Trophoblast cell (in vitro differentiated cells and primary cell): Measurements from ENCODE around the gene EOGT.

Experiments
- DNase-seq, 2 donors: peaks; one replicate each; pipeline ENCODE4 v3.0.0-alpha.2; 2016
- H2AFZ ChIP-seq: 2 replicates; pipeline ENCODE4 v1.6.1; 2013; ENCODE audit warnings: low read length, moderate library complexity, mild to moderate bottlenecking; ENCODE audit not compliant: insufficient read depth, poor library complexity
- H2AK5ac ChIP-seq: 2 replicates; pipeline ENCODE4 v1.6.1; 2013; ENCODE audit warnings: mild to moderate bottlenecking, low read length
- H2BK120ac ChIP-seq: 2 replicates; pipeline ENCODE4 v1.6.1; 2013; ENCODE audit warnings: low read length, mild to moderate bottlenecking, moderate library complexity; ENCODE audit not compliant: insufficient read depth, poor library complexity
- H2BK12ac ChIP-seq: 2 replicates; pipeline ENCODE4 v1.6.1; 2013; ENCODE audit warnings: mild to moderate bottlenecking, low read length, moderate library complexity
- H2BK5ac ChIP-seq: 2 replicates; pipeline ENCODE4 v1.6.1; 2013; ENCODE audit warnings: low read length, low read depth, moderate library complexity, mild to moderate bottlenecking; ENCODE audit not compliant: poor library complexity
- H3K14ac ChIP-seq: 2 replicates; pipeline ENCODE4 v1.6.1; 2013; ENCODE audit warnings: mild to moderate bottlenecking, low read length
- H3K18ac ChIP-seq: 2 replicates; pipeline ENCODE4 v1.6.1; 2013; ENCODE audit warnings: mild to moderate bottlenecking, low read length
- H3K23ac ChIP-seq: 2 replicates; pipeline ENCODE4 v1.6.1; 2013; ENCODE audit warnings: low read length
- H3K27ac ChIP-seq: 2 replicates; pipeline ENCODE4 v1.5.1; 2013; ENCODE audit warnings: low read depth, mild to moderate bottlenecking, inconsistent platforms, low read length, moderate library complexity
- H3K27me3 ChIP-seq: 2 replicates; pipeline ENCODE4 v1.6.1; 2013; ENCODE audit warnings: inconsistent platforms, mild to moderate bottlenecking, low read length, moderate library complexity; ENCODE audit not compliant: insufficient read depth
- H3K36me3 ChIP-seq, 2 experiments: 1 replicate in 1 of 2; 2 replicates in 1 of 2; pipeline ENCODE4 v1.6.1; 2013; ENCODE audit warnings: low read length in 2 of 2, mild to moderate bottlenecking in 2 of 2, moderate library complexity in 1 of 2; ENCODE audit not compliant: insufficient read depth in 2 of 2, control insufficient read depth in 1 of 2
- H3K4ac ChIP-seq: 2 replicates; pipeline ENCODE4 v1.6.1; 2013; ENCODE audit warnings: low read depth, mild to moderate bottlenecking, low read length, moderate library complexity
- H3K4me1 ChIP-seq, 2 experiments: 1 replicate in 1 of 2; 2 replicates in 1 of 2; pipeline ENCODE4 v1.6.1; 2013; ENCODE audit warnings: low read length in 2 of 2, mild to moderate bottlenecking in 2 of 2, moderate library complexity in 1 of 2; ENCODE audit not compliant: insufficient read depth in 2 of 2, control insufficient read depth in 1 of 2
- H3K4me2 ChIP-seq: 2 replicates; pipeline ENCODE4 v1.6.1; 2013; ENCODE audit warnings: inconsistent platforms, mild to moderate bottlenecking, low read length, moderate library complexity
- H3K4me3 ChIP-seq: 2 replicates; pipeline ENCODE4 v1.5.1; 2013; ENCODE audit warnings: mild to moderate bottlenecking, low read depth, low read length, inconsistent platforms
- H3K79me1 ChIP-seq: one replicate; pipeline ENCODE4 v1.6.1; 2013; ENCODE audit warnings: low read length
- H3K79me2 ChIP-seq: 2 replicates; pipeline ENCODE4 v1.6.1; 2013; ENCODE audit warnings: low read length, mild to moderate bottlenecking; ENCODE audit not compliant: control insufficient read depth, insufficient read depth, poor library complexity
- H3K9ac ChIP-seq: 2 replicates; pipeline ENCODE4 v1.6.1; 2013; ENCODE audit warnings: mild to moderate bottlenecking, low read length
- H3K9me3 ChIP-seq: 2 replicates; pipeline ENCODE4 v1.6.1; 2013; ENCODE audit warnings: low read depth, mild to moderate bottlenecking, control low read depth, inconsistent platforms, low read length; ENCODE audit not compliant: insufficient read depth
- H4K12ac ChIP-seq: 2 replicates; pipeline ENCODE4 v1.6.1; 2013; ENCODE audit warnings: low read depth, mild to moderate bottlenecking, low read length, moderate library complexity
- H4K8ac ChIP-seq: 2 replicates; pipeline ENCODE4 v1.6.1; 2013; ENCODE audit warnings: low read depth, mild to moderate bottlenecking, low read length, moderate library complexity
- H4K91ac ChIP-seq: one replicate; pipeline ENCODE4 v1.6.1; 2013; ENCODE audit warnings: low read depth, mild to moderate bottlenecking, low read length, moderate library complexity
- WGBS: extraction: QIAGEN DNeasy Blood & Tissue Kit; methylation state at CpG from one replicate; pipeline ENCODE4 v1.1.7; 2013; ENCODE audit warnings: missing lambda C conversion rate; ENCODE audit not compliant: insufficient read length, insufficient coverage; ENCODE audit errors: extremely low coverage; 5-methylcytosine and 5-hydroxymethylcytosine counted together

The EOGT gene

GRCh38 chr3:69004138-69004537, 9.3 kb downstream of the EOGT start:
- Histone ChIP-seq H4K91ac (no peak overlapping the region), H3K4me3 (no peak overlapping the region), H3K79me2 (no peaks in the 10 kb centered on the region), H2AFZ (no peak overlapping the region), H3K79me1 (no peaks in the 10 kb centered on the region), H3K9me3 (no peaks in the 10 kb centered on the region), H3K27me3 (no peaks in the 10 kb centered on the region), H4K8ac (no peak overlapping the region), H3K4me2 (no peak overlapping the region), H3K4me1 (no peaks in the 10 kb centered on the region), H2BK5ac (no peak overlapping the region), H3K36me3 (peaks cover 13 to 21% of the 10 kb centered on the region in 2 experiments), H4K12ac (no peak overlapping the region), H3K23ac (no peak overlapping the region), H3K4ac (no peak overlapping the region), H3K27ac (no peak overlapping the region), H3K18ac (no peak overlapping the region), H2BK12ac (no peak overlapping the region), H3K9ac (no peak overlapping the region), H3K14ac (no peak overlapping the region), H2AK5ac (no peak overlapping the region), H2BK120ac (no peak overlapping the region)
- WGBS, result no CpG with 5 or more reads among the region's 9 CpGs
- no peak for DNase-seq

- no CpG with 5 or more reads among the region's 1 CpG for WGBS
These were observed 13.9 kb downstream of the EOGT start for GRCh38 chr3:68999605-69000004.

GRCh38 chr3:68999158-68999557, 14.3 kb downstream of the EOGT start:
- no peak overlapping the region for H2AK5ac ChIP-seq
- no peaks in the 10 kb centered on the region for H3K27me3 ChIP-seq
- H3K4me1 ChIP-seq, result no peaks in the 10 kb centered on the region
- H3K9me3 ChIP-seq, result no peaks in the 10 kb centered on the region
- no peak overlapping the region for H4K8ac ChIP-seq
- H3K18ac ChIP-seq, result no peak overlapping the region
- no peak overlapping the region for H3K14ac ChIP-seq
- H3K9ac ChIP-seq, result no peak overlapping the region
- no peak overlapping the region for H2BK5ac ChIP-seq
- H4K12ac ChIP-seq, result no peak overlapping the region
- H3K4ac ChIP-seq, result no peak overlapping the region
- no peak overlapping the region for H3K4me2 ChIP-seq
- no peak overlapping the region for H3K4me3 ChIP-seq
- H2BK120ac ChIP-seq, result no peak overlapping the region
- no peak overlapping the region for H2BK12ac ChIP-seq
- no peak overlapping the region for H4K91ac ChIP-seq
- peaks cover 22 to 32% of the 10 kb centered on the region in 2 experiments for H3K36me3 ChIP-seq
- no peak for DNase-seq
- no peaks in the 10 kb centered on the region for H3K79me2 ChIP-seq
- no peaks in the 10 kb centered on the region for H3K79me1 ChIP-seq
- no peak overlapping the region for H2AFZ ChIP-seq
- H3K27ac ChIP-seq, result no peak overlapping the region
- no peak overlapping the region for H3K23ac ChIP-seq

More at GRCh38 chr3:68999605-69000004, 13.9 kb downstream of the EOGT start:
- Histone ChIP-seq H3K79me1 (no peaks in the 10 kb centered on the region), H3K4me2 (no peak overlapping the region), H2BK5ac (no peak overlapping the region), H2AFZ (no peak overlapping the region), H4K12ac (no peak overlapping the region), H2BK120ac (no peak overlapping the region), H2BK12ac (no peak overlapping the region), H3K4me1 (no peaks in the 10 kb centered on the region), H4K91ac (no peak overlapping the region), H3K79me2 (no peaks in the 10 kb centered on the region), H3K18ac (no peak overlapping the region), H3K36me3 (peaks cover 22 to 31% of the 10 kb centered on the region in 2 experiments), H3K27me3 (no peaks in the 10 kb centered on the region), H3K23ac (no peak overlapping the region), H3K4ac (no peak overlapping the region), H3K27ac (no peak overlapping the region), H3K14ac (no peak overlapping the region), H3K9me3 (no peaks in the 10 kb centered on the region), H3K4me3 (no peak overlapping the region), H4K8ac (no peak overlapping the region), H2AK5ac (no peak overlapping the region), H3K9ac (no peak overlapping the region)
- no peak for DNase-seq

GRCh38 chr3:68997887-68998286, 15.6 kb downstream of the EOGT start:
- no peak for DNase-seq
- H4K8ac ChIP-seq, result no peak overlapping the region
- H3K79me1 ChIP-seq, result no peaks in the 10 kb centered on the region
- H2BK120ac ChIP-seq, result no peak overlapping the region
- no peak overlapping the region for H2BK12ac ChIP-seq
- no peak overlapping the region for H3K4me3 ChIP-seq
- H2AFZ ChIP-seq, result no peak overlapping the region
- H3K23ac ChIP-seq, result no peak overlapping the region
- H3K14ac ChIP-seq, result no peak overlapping the region
- no CpG with 5 or more reads among the region's 6 CpGs for WGBS
- no peaks in the 10 kb centered on the region for H3K27me3 ChIP-seq
- H4K12ac ChIP-seq, result no peak overlapping the region
- H2AK5ac ChIP-seq, result no peak overlapping the region
- no peak overlapping the region for H3K9ac ChIP-seq
- no peaks in the 10 kb centered on the region for H3K9me3 ChIP-seq
- no peak overlapping the region for H3K4ac ChIP-seq
- H3K27ac ChIP-seq, result no peak overlapping the region
- H3K4me2 ChIP-seq, result no peak overlapping the region
- peaks cover 17 to 29% of the 10 kb centered on the region in 2 experiments for H3K36me3 ChIP-seq
- H4K91ac ChIP-seq, result no peak overlapping the region
- no peak overlapping the region for H3K18ac ChIP-seq
- no peaks in the 10 kb centered on the region for H3K79me2 ChIP-seq
- no peak overlapping the region for H2BK5ac ChIP-seq
- no peaks in the 10 kb centered on the region for H3K4me1 ChIP-seq
